Loucy (cell line): ENCODE results near the gene SCAPER.

Experiments
- H2AFZ ChIP-seq: fragments of 200-600 bp; sonication (generic); 2 replicates; pipeline ENCODE4 v1.6.0; 2016; ENCODE audit warnings: antibody characterized with exemption, mild to moderate bottlenecking, low read length, moderate library complexity
- H3F3A ChIP-seq: fragments of 200-600 bp; 2 replicates; pipeline ENCODE4 v1.6.0; 2016; ENCODE audit warnings: antibody characterized with exemption, low read depth, mild to moderate bottlenecking
- H3K27me3 ChIP-seq: fragments of 200-600 bp; sonication (generic); 2 replicates; pipeline ENCODE4 v1.6.1; 2014; ENCODE audit warnings: low read length, mild to moderate bottlenecking; ENCODE audit not compliant: insufficient read depth, poor library complexity, severe bottlenecking
- H3K36me3 ChIP-seq: fragments of 200-600 bp; sonication (generic); 2 replicates; pipeline ENCODE4 v1.6.1; 2016; ENCODE audit warnings: low read length; ENCODE audit not compliant: insufficient read depth
- H3K4me1 ChIP-seq: fragments of 200-600 bp; sonication (generic); 2 replicates; pipeline ENCODE4 v1.5.1; 2014; ENCODE audit warnings: low read length, mild to moderate bottlenecking; ENCODE audit not compliant: insufficient read depth, poor library complexity, severe bottlenecking
- H3K4me2 ChIP-seq: fragments of 200-600 bp; sonication (generic); 2 replicates; pipeline ENCODE4 v1.6.0; 2014; ENCODE audit warnings: antibody characterized with exemption, low read length, low read depth, mild to moderate bottlenecking; ENCODE audit not compliant: poor library complexity, severe bottlenecking
- H3K4me3 ChIP-seq: fragments of 200-600 bp; sonication (generic); 2 replicates; pipeline ENCODE4 v1.5.1; 2014; ENCODE audit warnings: low read length, mild to moderate bottlenecking, mixed read lengths; ENCODE audit not compliant: poor library complexity, severe bottlenecking
- H3K79me2 ChIP-seq: fragments of 200-600 bp; sonication (generic); 2 replicates; pipeline ENCODE4 v1.6.1; 2014; ENCODE audit warnings: low read length; ENCODE audit not compliant: insufficient read depth
- H3K9ac ChIP-seq: fragments of 200-600 bp; sonication (generic); 2 replicates; pipeline ENCODE4 v1.6.0; 2014; ENCODE audit warnings: mild to moderate bottlenecking, low read depth, low read length, moderate library complexity; ENCODE audit not compliant: poor library complexity, severe bottlenecking
- H3K9me2 ChIP-seq: fragments of 200-600 bp; sonication (generic); replicated peaks from 2 replicates; pipeline ENCODE4 v1.6.1; 2016; ENCODE audit warnings: low read depth, low read length, mixed read lengths
- H3K9me3 ChIP-seq: fragments of 200-600 bp; sonication (generic); 2 replicates; pipeline ENCODE4 v1.6.1; 2014; ENCODE audit warnings: mild to moderate bottlenecking, antibody characterized with exemption, low read length, low read depth; ENCODE audit not compliant: insufficient read depth
- H4K20me1 ChIP-seq: fragments of 200-600 bp; sonication (generic); 2 replicates; pipeline ENCODE4 v1.6.0; 2014; ENCODE audit warnings: antibody characterized with exemption, low read length, mild to moderate bottlenecking; ENCODE audit not compliant: insufficient read depth, poor library complexity, severe bottlenecking
- EZH2phosphoT487 ChIP-seq: fragments of 200-600 bp; IDR thresholded peaks from 2 replicates; pipeline ENCODE4 v1.6.1; 2018; ENCODE audit warnings: antibody characterized with exemption, mild to moderate bottlenecking, moderate library complexity, borderline replicate concordance
- TF ChIP-seq, protein P1 (sequence below): fragments of 200-600 bp; sonication (generic); conservative IDR thresholded peaks from 2 replicates; pipeline ENCODE4 v1.5.1; 2014; ENCODE audit warnings: mild to moderate bottlenecking, antibody characterized with exemption, low read length

The SCAPER gene

GRCh38 chr15:76339305-76340197, 565.6 kb downstream of the SCAPER start:
- Histone ChIP-seq H3K79me2 (no peaks in the 10 kb centered on the region), H3F3A (no peaks in the 10 kb centered on the region), H3K36me3 (no peaks in the 10 kb centered on the region), H4K20me1 (no peaks in the 10 kb centered on the region), H3K4me3 (no peak overlapping the region), H3K4me2 (no peak overlapping the region), H3K9ac (no peak overlapping the region), H2AFZ (no peak overlapping the region), H3K4me1 (no peaks in the 10 kb centered on the region), H3K27me3 (no peaks in the 10 kb centered on the region), H3K9me3 (no peaks in the 10 kb centered on the region), H3K9me2 (no peaks in the 10 kb centered on the region)
- TF ChIP-seq EZH2phosphoT487 = no peak
- TF ChIP-seq, protein P1, sequence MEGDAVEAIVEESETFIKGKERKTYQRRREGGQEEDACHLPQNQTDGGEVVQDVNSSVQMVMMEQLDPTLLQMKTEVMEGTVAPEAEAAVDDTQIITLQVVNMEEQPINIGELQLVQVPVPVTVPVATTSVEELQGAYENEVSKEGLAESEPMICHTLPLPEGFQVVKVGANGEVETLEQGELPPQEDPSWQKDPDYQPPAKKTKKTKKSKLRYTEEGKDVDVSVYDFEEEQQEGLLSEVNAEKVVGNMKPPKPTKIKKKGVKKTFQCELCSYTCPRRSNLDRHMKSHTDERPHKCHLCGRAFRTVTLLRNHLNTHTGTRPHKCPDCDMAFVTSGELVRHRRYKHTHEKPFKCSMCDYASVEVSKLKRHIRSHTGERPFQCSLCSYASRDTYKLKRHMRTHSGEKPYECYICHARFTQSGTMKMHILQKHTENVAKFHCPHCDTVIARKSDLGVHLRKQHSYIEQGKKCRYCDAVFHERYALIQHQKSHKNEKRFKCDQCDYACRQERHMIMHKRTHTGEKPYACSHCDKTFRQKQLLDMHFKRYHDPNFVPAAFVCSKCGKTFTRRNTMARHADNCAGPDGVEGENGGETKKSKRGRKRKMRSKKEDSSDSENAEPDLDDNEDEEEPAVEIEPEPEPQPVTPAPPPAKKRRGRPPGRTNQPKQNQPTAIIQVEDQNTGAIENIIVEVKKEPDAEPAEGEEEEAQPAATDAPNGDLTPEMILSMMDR = no peak

DNA sequence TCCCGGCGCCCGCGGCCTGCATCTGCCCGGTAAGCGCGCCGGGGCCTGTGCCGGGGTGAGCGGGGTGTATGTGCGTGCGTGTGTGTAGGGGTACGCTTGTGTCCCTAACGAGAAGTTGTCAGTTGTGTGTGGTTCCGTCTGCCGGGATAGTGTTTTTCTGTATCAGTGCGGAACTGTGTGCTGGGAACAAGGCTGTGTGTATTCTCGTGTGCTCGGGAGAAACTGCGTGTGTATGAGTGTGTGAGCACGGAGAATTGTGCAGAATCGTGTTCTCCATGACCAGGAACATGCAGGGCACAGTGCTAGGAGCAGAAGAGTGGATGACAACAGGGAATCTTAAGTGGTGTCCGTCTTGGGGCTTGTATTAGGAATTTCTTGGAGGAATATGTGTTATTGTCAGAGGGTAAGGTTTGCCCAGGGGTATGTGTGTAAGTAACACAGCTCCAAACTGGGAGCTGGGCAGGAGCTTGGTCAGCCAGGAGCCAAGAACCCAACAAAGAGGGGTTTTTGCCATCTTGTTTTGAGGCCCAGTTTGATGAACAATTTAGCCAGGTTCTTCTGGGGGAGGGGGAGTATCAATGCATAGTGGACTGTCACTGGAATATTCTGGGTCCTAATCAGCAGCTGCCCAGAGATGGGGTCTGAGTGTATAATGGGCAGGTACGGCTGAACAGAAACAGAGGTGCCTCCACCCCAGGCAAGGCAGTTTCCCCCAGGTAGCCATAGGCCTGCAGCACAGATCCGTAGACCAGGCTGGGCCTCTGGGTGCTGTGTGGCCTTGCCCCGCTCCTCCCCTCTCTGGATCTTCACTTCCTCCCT, 566.4 kb downstream of the SCAPER start:
- Histone ChIP-seq H3K36me3 (no peaks in the 10 kb centered on the region), H3K27me3 (no peaks in the 10 kb centered on the region), H3K9ac (no peak overlapping the region), H3K79me2 (no peaks in the 10 kb centered on the region), H2AFZ (no peak overlapping the region), H3K4me1 (no peaks in the 10 kb centered on the region), H3K4me3 (no peak overlapping the region), H4K20me1 (no peaks in the 10 kb centered on the region), H3K4me2 (no peak overlapping the region), H3F3A (no peaks in the 10 kb centered on the region), H3K9me3 (no peaks in the 10 kb centered on the region), H3K9me2 (no peaks in the 10 kb centered on the region)
- TF ChIP-seq, protein P1 = no peak
- TF ChIP-seq EZH2phosphoT487 = no peak

- H3K4me3 ChIP-seq = no peak overlapping the region
- no peaks in the 10 kb centered on the region for H3K27me3 ChIP-seq
- no peak for TF ChIP-seq EZH2phosphoT487
- TF ChIP-seq, protein P1 = no peak
Observed at GRCh38 chr15:76337696-76338485, 567.2 kb downstream of the SCAPER start.

More at GRCh38 chr15:76337696-76338485, 567.2 kb downstream of the SCAPER start:
- no peak overlapping the region for H3K4me2 ChIP-seq
- no peaks in the 10 kb centered on the region for H3K9me3 ChIP-seq
- no peaks in the 10 kb centered on the region for H3K9me2 ChIP-seq
- no peaks in the 10 kb centered on the region for H3F3A ChIP-seq
- H3K4me1 ChIP-seq = no peaks in the 10 kb centered on the region
- H4K20me1 ChIP-seq = no peaks in the 10 kb centered on the region
- H3K79me2 ChIP-seq = no peaks in the 10 kb centered on the region
- no peak overlapping the region for H2AFZ ChIP-seq
- no peaks in the 10 kb centered on the region for H3K36me3 ChIP-seq
- no peak overlapping the region for H3K9ac ChIP-seq
